GM12878 (cell line): ENCODE results near the gene CACNA1A. TPM values are rescaled to one million over a fixed set of nuclear protein-coding genes. Genes with fewer than 3 reads are reported as not detected.

Experiments used
- ATAC-seq: fragments of 200-7000 bp; cut with Tn5 transposase; 3 replicates; pipeline ENCODE4 v1.9.1; 2020; ENCODE audit warnings: mild to moderate bottlenecking, moderate library complexity
- BruUV-seq: library from RNA; stranded (reverse); fragments of 400-500 nt; replicated peaks from 2 replicates; lab custom pipeline; 2021; lab: Mats Ljungman, UMichigan
- CTCF ChIA-PET: fragments of 300-600 bp; sonication (Branson Sonifier 250); formaldehyde crosslinking; extraction: SDS; loops from one replicate; lab custom pipeline; 2021; ENCODE audit warnings: inconsistent platforms; lab: Yijun Ruan, JAX
- POLR2A ChIA-PET: fragments of 350-600 bp; formaldehyde crosslinking; extraction: SDS; loops from one replicate; lab custom pipeline; 2021; ENCODE audit warnings: inconsistent platforms; lab: Charles Lee
- RAD21 ChIA-PET: fragments of 300-600 bp; sonication (Branson Sonifier 250); formaldehyde crosslinking; loops from one replicate; lab custom pipeline; 2023; ENCODE audit warnings: antibody characterized with exemption; ENCODE audit not compliant: unreplicated experiment; lab: Charles Lee
- SMC1A ChIA-PET: fragments of 300-600 bp; sonication (Branson Sonifier 250); formaldehyde crosslinking; loops from one replicate; lab custom pipeline; 2023; ENCODE audit not compliant: unreplicated experiment, uncharacterized antibody; lab: Charles Lee
- DNase-seq: peaks from one replicate; pipeline ENCODE4 v3.0.0-alpha.2; 2011; ENCODE audit warnings: low read depth, low spot score
- FAIRE-seq: peaks from 3 replicates; lab custom pipeline; 2011; peaks lifted over from hg19 to GRCh38; lab: Jason Lieb, UNC
- H2AFZ ChIP-seq: 2 replicates; pipeline ENCODE4 v1.6.0; 2011; ENCODE audit warnings: low read depth, low read length, control low read depth; ENCODE audit not compliant: control insufficient read depth
- H3K27ac ChIP-seq: 2 replicates; pipeline ENCODE4 v1.5.1; 2011; ENCODE audit warnings: control low read depth; ENCODE audit not compliant: control insufficient read depth, insufficient read depth
- H3K27me3 ChIP-seq, 2 experiments: replicated peaks in 1 of 2; 2 replicates each; pipeline versions ENCODE4 v1.6.0 to v1.6.1; 2011; ENCODE audit warnings: low read length in 1 of 2; ENCODE audit not compliant: control insufficient read depth in 2 of 2, insufficient read depth in 2 of 2
- H3K36me3 ChIP-seq, 2 experiments: 2 replicates each; pipeline ENCODE4 v1.5.1; 2011; ENCODE audit warnings: low read length in 1 of 2; ENCODE audit not compliant: control insufficient read depth in 2 of 2, insufficient read depth in 2 of 2
- H3K4me1 ChIP-seq: 2 replicates; pipeline ENCODE4 v1.6.1; 2011; ENCODE audit warnings: mild to moderate bottlenecking, low read length, moderate library complexity, mixed read lengths; ENCODE audit not compliant: control insufficient read depth, insufficient read depth
- H3K4me2 ChIP-seq: 2 replicates; pipeline ENCODE4 v1.6.0; 2011; ENCODE audit warnings: control low read depth; ENCODE audit not compliant: control insufficient read depth, insufficient read depth
- H3K4me3 ChIP-seq: fragments of 200-600 bp; sonication (generic); 2 replicates; pipeline ENCODE4 v1.5.1; 2016
- H3K79me2 ChIP-seq: 2 replicates; pipeline ENCODE4 v1.6.0; 2011; ENCODE audit warnings: low read length; ENCODE audit not compliant: control insufficient read depth, insufficient read depth
- H3K9ac ChIP-seq: 2 replicates; pipeline ENCODE4 v1.8.0; 2011; ENCODE audit warnings: low read length, control low read depth, mixed read lengths; ENCODE audit not compliant: control insufficient read depth, insufficient read depth
- H3K9me3 ChIP-seq: replicated peaks from 3 replicates; pipeline ENCODE4 v1.5.1; 2011; ENCODE audit warnings: mild to moderate bottlenecking, low read length; ENCODE audit not compliant: control insufficient read depth, insufficient read depth
- H4K20me1 ChIP-seq: 2 replicates; pipeline ENCODE4 v1.6.0; 2011; ENCODE audit not compliant: control insufficient read depth, insufficient read depth
- BCL11A ChIP-seq: IDR thresholded peaks from 2 replicates; pipeline ENCODE4 v1.6.1; 2011; ENCODE audit warnings: low read depth, low read length
- CBFB ChIP-seq: IDR thresholded peaks from 2 replicates; pipeline ENCODE4 v1.6.1; 2016; ENCODE audit warnings: antibody characterized with exemption, low read depth
- CHD1 ChIP-seq: IDR thresholded peaks from 2 replicates; pipeline ENCODE4 v1.6.1; 2012; ENCODE audit warnings: low read depth, low read length, improper control_type of control experiment
- ESRRA ChIP-seq: IDR thresholded peaks from 2 replicates; pipeline ENCODE4 v1.6.1; 2012; ENCODE audit warnings: mild to moderate bottlenecking, low read length, improper control_type of control experiment
- IKZF2 ChIP-seq, 2 experiments: fragments of 450-650 bp; IDR thresholded peaks; 2 replicates each; pipeline ENCODE4 v1.6.1; 2017; ENCODE audit warnings: mild to moderate bottlenecking in 2 of 2, moderate library complexity in 2 of 2
- IRF3 ChIP-seq: fragments of 450-650 bp; IDR thresholded peaks from 2 replicates; pipeline ENCODE4 v1.6.1; 2014; ENCODE audit warnings: mild to moderate bottlenecking
- JUNB ChIP-seq: IDR thresholded peaks from 2 replicates; pipeline ENCODE4 v1.6.1; 2016; ENCODE audit warnings: antibody characterized with exemption, mild to moderate bottlenecking
- LARP7 ChIP-seq: fragments of 450-650 bp; IDR thresholded peaks from 2 replicates; pipeline ENCODE4 v1.6.1; 2017; ENCODE audit warnings: mild to moderate bottlenecking
- NFYB ChIP-seq: IDR thresholded peaks from 2 replicates; pipeline ENCODE4 v1.6.1; 2011; ENCODE audit warnings: low read depth, mild to moderate bottlenecking, low read length, improper control_type of control experiment, moderate library complexity; ENCODE audit not compliant: insufficient read depth
- NR2C2 ChIP-seq: IDR thresholded peaks from 2 replicates; pipeline ENCODE4 v1.6.1; 2011; ENCODE audit warnings: borderline replicate concordance, low read depth; ENCODE audit not compliant: control insufficient read depth, insufficient read length
- POLR2A ChIP-seq: IDR thresholded peaks from 2 replicates; pipeline ENCODE4 v1.6.1; 2011; ENCODE audit warnings: low read depth, mild to moderate bottlenecking, low read length
- RB1 ChIP-seq: fragments of 450-650 bp; formaldehyde crosslinking; IDR thresholded peaks from 2 replicates; pipeline ENCODE4 v1.6.1; 2017; ENCODE audit warnings: mild to moderate bottlenecking, borderline replicate concordance
- RELA ChIP-seq: fragments of 450-650 bp; IDR thresholded peaks from 2 replicates; pipeline ENCODE4 v1.8.0; 2014; ENCODE audit warnings: borderline replicate concordance; ENCODE audit not compliant: partially characterized antibody
- SIN3A ChIP-seq: IDR thresholded peaks from 2 replicates; pipeline ENCODE4 v1.6.1; 2012; ENCODE audit warnings: low read depth, low read length, improper control_type of control experiment
- SMAD1 ChIP-seq: fragments of 450-650 bp; IDR thresholded peaks from 2 replicates; pipeline ENCODE4 v1.6.1; 2018; ENCODE audit warnings: mild to moderate bottlenecking, low read depth; ENCODE audit not compliant: partially characterized antibody
- SMARCA5 ChIP-seq: fragments of 450-650 bp; IDR thresholded peaks from 2 replicates; pipeline ENCODE4 v1.6.1; 2017; ENCODE audit warnings: mild to moderate bottlenecking
- ZNF384 ChIP-seq: IDR thresholded peaks from 2 replicates; pipeline ENCODE4 v1.6.1; 2012; ENCODE audit warnings: low read depth, mild to moderate bottlenecking, low read length, improper control_type of control experiment, borderline replicate concordance
- ZNF622 ChIP-seq: fragments of 450-650 bp; IDR thresholded peaks from 2 replicates; pipeline ENCODE4 v1.6.1; 2017; ENCODE audit warnings: mild to moderate bottlenecking, inconsistent platforms
- WGBS: methylation state at CpG from one replicate; pipeline ENCODE4 v1.1.6; 2016; ENCODE audit warnings: low lambda C conversion rate; ENCODE audit not compliant: insufficient replicate concordance, insufficient coverage; ENCODE audit errors: missing lambda C conversion rate; 5-methylcytosine and 5-hydroxymethylcytosine counted together
- in situ Hi-C: fragments of 300-500 bp; cut with MboI; formaldehyde crosslinking; loops from 9 replicates; pipeline ENCODE4 v1.14.3; 2018; ENCODE audit warnings: mixed read lengths
- intact Hi-C: fragments of 100-400 bp; cut with micrococcal nuclease; formaldehyde crosslinking; loops from one replicate; pipeline ENCODE4 v1.14.2; 2022; ENCODE audit not compliant: unreplicated experiment
- polyA plus RNA-seq, 11 experiments: library from polyadenylated mRNA; depleted of rRNA in 4 of 11; unstranded in 6 of 11; stranded (reverse) in 5 of 11; fragments of >200 nt; fragmentation: Nextera tagmentation in 4 of 11; fragmentation: Illumina TruSeq in 1 of 11; extraction: Ambion mirVana in 4 of 11; extraction: Trizol in 1 of 11; gene quantifications; 1 replicate in 1 of 11; 2 replicates in 10 of 11; pipeline versions ENCODE4 v1.2.1 to v1.2.3, GENCODE V29; 2011 to 2016; ENCODE audit warnings: inconsistent platforms in 2 of 11, missing spikeins in 2 of 11, low read depth in 1 of 11
- total RNA-seq, 4 experiments: library from RNA; depleted of rRNA in 3 of 4; stranded (reverse); fragments of >200 nt in 3 of 4; fragmentation: Illumina TruSeq in 1 of 4; extraction: Trizol in 1 of 4; gene quantifications; 2 replicates each; pipeline versions ENCODE4 v1.2.1 to v1.2.3, GENCODE V29; 2013 to 2021

Gene CACNA1A
- total and polyA plus RNA-seq, 10 of the 15 experiments (the other 5 are each of a cell fraction or from before 2014, with no cell fraction given) = 1.1 to 4.4 (median 2.5) TPM

- Histone ChIP-seq H3K27ac (no peak overlapping the region), H3K4me2 (no peak overlapping the region), H4K20me1 (no peaks in the 10 kb centered on the region), H3K9me3 (no peaks in the 10 kb centered on the region), H3K27me3 (no peaks in the 10 kb centered on the region), H3K9ac (no peak overlapping the region), H3K4me3 (no peak overlapping the region), H2AFZ (no peak overlapping the region), H3K4me1 (peaks cover 14% of the 10 kb centered on the region), H3K79me2 (no peaks in the 10 kb centered on the region), H3K36me3 (no peaks in the 10 kb centered on the region)
- TF ChIP-seq SMARCA5 (no peak), BCL11A (no peak), CBFB (no peak), NFYB (no peak), SMAD1 (no peak), RB1 (no peak), NR2C2 (no peak), IKZF2 (IDR thresholded peaks at IDR 0.05) (no peak), ZNF622 (no peak), LARP7 (no peak), SIN3A (no peak), CHD1 (no peak), RELA (no peak), IRF3 (no peak), JUNB (no peak), POLR2A (no peak), ZNF384 (no peak), ESRRA (no peak)
- WGBS = 5% methylated on average over 8 of the region's 13 CpGs
- intact Hi-C loops (no loop called here), in situ Hi-C loops (loop anchor here (5.0 kb wide), 1 partner anchor 52 kb away; no protein-coding TSS in a partner anchor)
- no TSS peak for BruUV-seq
- DNase-seq = no peak
- ChIA-PET CTCF (interaction anchor here (1.1 to 1.2 kb wide), 2 partner anchors 15 to 51 kb away, joined by 5 to 6 read pairs; no protein-coding TSS in a partner anchor), RAD21 (no interaction called here), POLR2A (interaction anchor here (1.2 to 1.7 kb wide), 2 partner anchors 51 to 58 kb away, joined by 3 to 4 read pairs; no protein-coding TSS in a partner anchor), SMC1A (no interaction called here)
- no peak for ATAC-seq
- FAIRE-seq = no peak
These were observed 295.9 kb downstream of the CACNA1A start for GRCh38 chr19:13210339-13210775.
